GM23338 (cell line): ENCODE data around the gene KCNA2. TPM values are rescaled to one million over a fixed set of nuclear protein-coding genes. Genes with fewer than 3 reads are reported as not detected.

Experiments used
- ATAC-seq: fragments of 200-7000 bp; cut with Tn5 transposase; 3 replicates; pipeline ENCODE4 v1.9.1; 2020
- DNase-seq: peaks from one replicate; pipeline ENCODE4 v3.0.0-alpha.2; 2015; ENCODE audit warnings: low spot score
- H2AFZ ChIP-seq: fragments of 200-600 bp; sonication (generic); 2 replicates; pipeline ENCODE4 v1.8.0; 2016; ENCODE audit warnings: antibody characterized with exemption, mild to moderate bottlenecking, moderate library complexity
- H3F3A ChIP-seq: fragments of 200-600 bp; sonication (generic); replicated peaks from 2 replicates; pipeline ENCODE4 v1.8.0; 2017; ENCODE audit warnings: antibody characterized with exemption, mixed run types, low read depth
- H3K27ac ChIP-seq: fragments of 200-600 bp; sonication (generic); 2 replicates; pipeline ENCODE4 v1.6.1; 2016; ENCODE audit warnings: low read depth
- H3K27me3 ChIP-seq: fragments of 200-600 bp; sonication (generic); 2 replicates; pipeline ENCODE4 v1.8.0; 2016; ENCODE audit warnings: mild to moderate bottlenecking, mixed run types, moderate library complexity; ENCODE audit not compliant: insufficient read depth
- H3K36me3 ChIP-seq: fragments of 200-600 bp; sonication (generic); 2 replicates; pipeline ENCODE4 v1.8.0; 2016; ENCODE audit warnings: mild to moderate bottlenecking; ENCODE audit not compliant: insufficient read depth
- H3K4me1 ChIP-seq: fragments of 200-600 bp; sonication (generic); 2 replicates; pipeline ENCODE4 v1.8.0; 2016; ENCODE audit warnings: mild to moderate bottlenecking, moderate library complexity; ENCODE audit not compliant: insufficient read depth
- H3K4me2 ChIP-seq: fragments of 200-600 bp; sonication (generic); 2 replicates; pipeline ENCODE4 v1.7.1; 2017; ENCODE audit warnings: mixed run types
- H3K4me3 ChIP-seq: fragments of 200-600 bp; sonication (generic); 2 replicates; pipeline ENCODE4 v1.6.1; 2016; ENCODE audit warnings: mixed run types
- H3K79me2 ChIP-seq: fragments of 200-600 bp; sonication (generic); replicated peaks from 2 replicates; pipeline ENCODE4 v1.8.0; 2017; ENCODE audit warnings: mild to moderate bottlenecking; ENCODE audit not compliant: insufficient read depth
- H3K9me2 ChIP-seq: fragments of 200-600 bp; sonication (generic); 2 replicates; pipeline ENCODE4 v1.8.0; 2017; ENCODE audit not compliant: insufficient read depth
- H4K20me1 ChIP-seq: fragments of 200-600 bp; sonication (generic); replicated peaks from 2 replicates; pipeline ENCODE4 v1.8.0; 2017; ENCODE audit warnings: mild to moderate bottlenecking; ENCODE audit not compliant: insufficient read depth
- H3K27ac Mint-ChIP-seq: 2 replicates; pipeline ENCODE4 v1.8.0; 2020; ENCODE audit warnings: inconsistent platforms, mild to moderate bottlenecking, moderate library complexity, mixed read lengths
- H3K27me3 Mint-ChIP-seq: 3 replicates; pipeline ENCODE4 v1.8.0; 2022; ENCODE audit warnings: low read depth, mild to moderate bottlenecking, moderate library complexity, mixed read lengths, inconsistent platforms; ENCODE audit not compliant: insufficient read depth, poor library complexity
- H3K36me3 Mint-ChIP-seq: 3 replicates; pipeline ENCODE4 v1.8.0; 2021; ENCODE audit warnings: low read depth, mild to moderate bottlenecking, inconsistent platforms, moderate library complexity, mixed read lengths
- H3K4me1 Mint-ChIP-seq: 3 replicates; pipeline ENCODE4 v1.8.0; 2020; ENCODE audit warnings: mild to moderate bottlenecking, inconsistent platforms, mixed read lengths
- H3K4me3 Mint-ChIP-seq: 3 replicates; pipeline ENCODE4 v1.8.0; 2021; ENCODE audit warnings: moderate library complexity, mild to moderate bottlenecking, inconsistent platforms, mixed read lengths
- H3K9me3 Mint-ChIP-seq: 3 replicates; pipeline ENCODE4 v1.8.0; 2020; ENCODE audit warnings: moderate library complexity, mild to moderate bottlenecking, inconsistent platforms, mixed read lengths
- CREB1 ChIP-seq: fragments of 250-450 bp; sonication (Bioruptor Pico); IDR thresholded peaks from 2 replicates; pipeline ENCODE4 v1.5.0; 2020; ENCODE audit warnings: low read depth, mild to moderate bottlenecking, moderate library complexity
- ETS1 ChIP-seq: IDR thresholded peaks from 2 replicates; pipeline ENCODE4 v1.6.1; 2016; ENCODE audit warnings: antibody characterized with exemption
- EZH2 ChIP-seq: fragments of 200-600 bp; sonication (generic); IDR thresholded peaks from one replicate; pipeline ENCODE4 v1.8.0; 2017; ENCODE audit warnings: antibody characterized with exemption, mild to moderate bottlenecking, low read depth; ENCODE audit not compliant: unreplicated experiment
- EZH2phosphoT487 ChIP-seq: fragments of 200-600 bp; sonication (generic); IDR thresholded peaks from one replicate; pipeline ENCODE4 v1.8.1; 2018; ENCODE audit warnings: antibody characterized with exemption; ENCODE audit not compliant: unreplicated experiment
- JUNB ChIP-seq: IDR thresholded peaks from one replicate; pipeline ENCODE4 v1.6.1; 2016; ENCODE audit warnings: antibody characterized with exemption; ENCODE audit not compliant: unreplicated experiment
- NANOG ChIP-seq: IDR thresholded peaks from 2 replicates; pipeline ENCODE4 v1.6.1; 2016; ENCODE audit warnings: antibody characterized with exemption, borderline replicate concordance
- POLR2AphosphoS5 ChIP-seq: IDR thresholded peaks from 2 replicates; pipeline ENCODE4 v1.6.1; 2016; ENCODE audit warnings: antibody characterized with exemption, low read depth
- REST ChIP-seq: IDR thresholded peaks from one replicate; pipeline ENCODE4 v1.6.1; 2018; ENCODE audit warnings: antibody characterized with exemption; ENCODE audit not compliant: unreplicated experiment
- STAT1 ChIP-seq: IDR thresholded peaks from one replicate; pipeline ENCODE4 v1.6.1; 2016; ENCODE audit warnings: antibody characterized with exemption; ENCODE audit not compliant: unreplicated experiment
- ZNF114 ChIP-seq: fragments of 250-450 bp; sonication (Bioruptor Pico); IDR thresholded peaks from 2 replicates; pipeline ENCODE4 v1.5.0; 2020; ENCODE audit warnings: mild to moderate bottlenecking, moderate library complexity
- ZNF331 ChIP-seq: fragments of 250-450 bp; sonication (Bioruptor Pico); IDR thresholded peaks from 2 replicates; pipeline ENCODE4 v1.5.0; 2020; ENCODE audit warnings: low read depth, mild to moderate bottlenecking, moderate library complexity
- polyA plus RNA-seq: library from polyadenylated mRNA; unstranded; fragments of >200 nt; fragmentation: Nextera tagmentation; extraction: Ambion mirVana; gene quantifications from 2 replicates; pipeline ENCODE4 v1.2.1, GENCODE V29; 2016
- total RNA-seq: library from RNA; depleted of rRNA; stranded (reverse); fragments of >200 nt; shearing (Covaris generic); gene quantifications from 2 replicates; pipeline ENCODE4 v1.2.3, GENCODE V29; 2014
- TF ChIP-seq, protein P1 (sequence below), 2 experiments: fragments of 200-600 bp in 1 of 2; sonication (generic) in 1 of 2; conservative IDR thresholded peaks; 2 replicates each; pipeline versions ENCODE4 v1.5.1 to v1.6.1; 2016 to 2017; ENCODE audit warnings: antibody characterized with exemption in 2 of 2, low read depth in 2 of 2, mild to moderate bottlenecking in 2 of 2, moderate library complexity in 1 of 2
- TF ChIP-seq, protein P2 (sequence below): fragments of 250-450 bp; sonication (Bioruptor Pico); IDR thresholded peaks from 2 replicates; pipeline ENCODE4 v1.5.0; 2020; ENCODE audit warnings: mild to moderate bottlenecking, moderate library complexity

KCNA2 gene
- total and polyA plus RNA-seq, 2 experiments from 2014 or later = 0.11 to 1.5 TPM

DNA sequence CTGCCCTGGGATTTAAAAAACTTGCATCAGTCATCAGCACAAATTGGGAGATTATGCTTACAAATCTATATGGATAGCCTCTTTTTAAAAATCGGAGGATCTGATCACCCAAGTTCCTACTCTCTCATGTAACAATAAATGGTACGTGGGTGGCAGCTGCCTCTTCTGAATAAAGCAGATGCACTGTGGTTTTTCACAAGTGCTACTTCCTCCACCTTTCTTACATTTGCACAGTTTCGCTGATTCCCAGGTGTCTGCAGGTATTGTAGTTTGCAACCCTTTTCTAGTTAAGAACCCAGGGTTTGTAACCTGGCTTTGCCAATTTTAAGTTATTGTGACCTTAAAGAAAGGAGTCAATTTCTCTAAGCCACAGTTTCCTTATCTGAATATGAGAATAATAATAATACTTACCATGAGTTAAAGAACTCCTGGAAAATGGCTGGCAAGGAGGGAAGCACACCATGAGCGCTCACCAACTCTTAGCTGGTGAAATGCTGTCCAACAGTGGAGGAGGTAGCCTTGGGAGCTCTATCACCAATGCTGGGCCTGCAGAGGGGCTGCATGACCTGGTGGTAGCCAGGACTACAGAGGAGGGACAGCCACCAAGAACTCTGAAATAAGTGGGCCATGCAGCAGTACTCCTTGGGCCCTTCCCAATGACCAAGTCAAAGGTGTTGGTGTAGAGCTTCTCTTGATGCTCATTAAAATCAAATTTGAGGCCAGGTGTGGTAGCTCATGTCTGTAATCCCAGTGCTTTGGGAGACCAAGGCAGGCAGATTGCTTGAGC lies 30.2 kb upstream of the KCNA2 start:
- no peaks in the 10 kb centered on the region for H3K79me2 ChIP-seq
- TF ChIP-seq ZNF114 (CRISPR knock-in tag) (no peak), NANOG (no peak), REST (no peak), JUNB (no peak), STAT1 (no peak), EZH2 (no peak), EZH2phosphoT487 (no peak), ZNF331 (CRISPR knock-in tag) (no peak), CREB1 (CRISPR knock-in tag) (no peak), POLR2AphosphoS5 (no peak), ETS1 (no peak)
- TF ChIP-seq, protein P1, sequence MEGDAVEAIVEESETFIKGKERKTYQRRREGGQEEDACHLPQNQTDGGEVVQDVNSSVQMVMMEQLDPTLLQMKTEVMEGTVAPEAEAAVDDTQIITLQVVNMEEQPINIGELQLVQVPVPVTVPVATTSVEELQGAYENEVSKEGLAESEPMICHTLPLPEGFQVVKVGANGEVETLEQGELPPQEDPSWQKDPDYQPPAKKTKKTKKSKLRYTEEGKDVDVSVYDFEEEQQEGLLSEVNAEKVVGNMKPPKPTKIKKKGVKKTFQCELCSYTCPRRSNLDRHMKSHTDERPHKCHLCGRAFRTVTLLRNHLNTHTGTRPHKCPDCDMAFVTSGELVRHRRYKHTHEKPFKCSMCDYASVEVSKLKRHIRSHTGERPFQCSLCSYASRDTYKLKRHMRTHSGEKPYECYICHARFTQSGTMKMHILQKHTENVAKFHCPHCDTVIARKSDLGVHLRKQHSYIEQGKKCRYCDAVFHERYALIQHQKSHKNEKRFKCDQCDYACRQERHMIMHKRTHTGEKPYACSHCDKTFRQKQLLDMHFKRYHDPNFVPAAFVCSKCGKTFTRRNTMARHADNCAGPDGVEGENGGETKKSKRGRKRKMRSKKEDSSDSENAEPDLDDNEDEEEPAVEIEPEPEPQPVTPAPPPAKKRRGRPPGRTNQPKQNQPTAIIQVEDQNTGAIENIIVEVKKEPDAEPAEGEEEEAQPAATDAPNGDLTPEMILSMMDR (conservative IDR thresholded peaks at IDR 0.05; ENCODE audit: low read depth in 2 of 2) = no peak
- TF ChIP-seq, protein P2, sequence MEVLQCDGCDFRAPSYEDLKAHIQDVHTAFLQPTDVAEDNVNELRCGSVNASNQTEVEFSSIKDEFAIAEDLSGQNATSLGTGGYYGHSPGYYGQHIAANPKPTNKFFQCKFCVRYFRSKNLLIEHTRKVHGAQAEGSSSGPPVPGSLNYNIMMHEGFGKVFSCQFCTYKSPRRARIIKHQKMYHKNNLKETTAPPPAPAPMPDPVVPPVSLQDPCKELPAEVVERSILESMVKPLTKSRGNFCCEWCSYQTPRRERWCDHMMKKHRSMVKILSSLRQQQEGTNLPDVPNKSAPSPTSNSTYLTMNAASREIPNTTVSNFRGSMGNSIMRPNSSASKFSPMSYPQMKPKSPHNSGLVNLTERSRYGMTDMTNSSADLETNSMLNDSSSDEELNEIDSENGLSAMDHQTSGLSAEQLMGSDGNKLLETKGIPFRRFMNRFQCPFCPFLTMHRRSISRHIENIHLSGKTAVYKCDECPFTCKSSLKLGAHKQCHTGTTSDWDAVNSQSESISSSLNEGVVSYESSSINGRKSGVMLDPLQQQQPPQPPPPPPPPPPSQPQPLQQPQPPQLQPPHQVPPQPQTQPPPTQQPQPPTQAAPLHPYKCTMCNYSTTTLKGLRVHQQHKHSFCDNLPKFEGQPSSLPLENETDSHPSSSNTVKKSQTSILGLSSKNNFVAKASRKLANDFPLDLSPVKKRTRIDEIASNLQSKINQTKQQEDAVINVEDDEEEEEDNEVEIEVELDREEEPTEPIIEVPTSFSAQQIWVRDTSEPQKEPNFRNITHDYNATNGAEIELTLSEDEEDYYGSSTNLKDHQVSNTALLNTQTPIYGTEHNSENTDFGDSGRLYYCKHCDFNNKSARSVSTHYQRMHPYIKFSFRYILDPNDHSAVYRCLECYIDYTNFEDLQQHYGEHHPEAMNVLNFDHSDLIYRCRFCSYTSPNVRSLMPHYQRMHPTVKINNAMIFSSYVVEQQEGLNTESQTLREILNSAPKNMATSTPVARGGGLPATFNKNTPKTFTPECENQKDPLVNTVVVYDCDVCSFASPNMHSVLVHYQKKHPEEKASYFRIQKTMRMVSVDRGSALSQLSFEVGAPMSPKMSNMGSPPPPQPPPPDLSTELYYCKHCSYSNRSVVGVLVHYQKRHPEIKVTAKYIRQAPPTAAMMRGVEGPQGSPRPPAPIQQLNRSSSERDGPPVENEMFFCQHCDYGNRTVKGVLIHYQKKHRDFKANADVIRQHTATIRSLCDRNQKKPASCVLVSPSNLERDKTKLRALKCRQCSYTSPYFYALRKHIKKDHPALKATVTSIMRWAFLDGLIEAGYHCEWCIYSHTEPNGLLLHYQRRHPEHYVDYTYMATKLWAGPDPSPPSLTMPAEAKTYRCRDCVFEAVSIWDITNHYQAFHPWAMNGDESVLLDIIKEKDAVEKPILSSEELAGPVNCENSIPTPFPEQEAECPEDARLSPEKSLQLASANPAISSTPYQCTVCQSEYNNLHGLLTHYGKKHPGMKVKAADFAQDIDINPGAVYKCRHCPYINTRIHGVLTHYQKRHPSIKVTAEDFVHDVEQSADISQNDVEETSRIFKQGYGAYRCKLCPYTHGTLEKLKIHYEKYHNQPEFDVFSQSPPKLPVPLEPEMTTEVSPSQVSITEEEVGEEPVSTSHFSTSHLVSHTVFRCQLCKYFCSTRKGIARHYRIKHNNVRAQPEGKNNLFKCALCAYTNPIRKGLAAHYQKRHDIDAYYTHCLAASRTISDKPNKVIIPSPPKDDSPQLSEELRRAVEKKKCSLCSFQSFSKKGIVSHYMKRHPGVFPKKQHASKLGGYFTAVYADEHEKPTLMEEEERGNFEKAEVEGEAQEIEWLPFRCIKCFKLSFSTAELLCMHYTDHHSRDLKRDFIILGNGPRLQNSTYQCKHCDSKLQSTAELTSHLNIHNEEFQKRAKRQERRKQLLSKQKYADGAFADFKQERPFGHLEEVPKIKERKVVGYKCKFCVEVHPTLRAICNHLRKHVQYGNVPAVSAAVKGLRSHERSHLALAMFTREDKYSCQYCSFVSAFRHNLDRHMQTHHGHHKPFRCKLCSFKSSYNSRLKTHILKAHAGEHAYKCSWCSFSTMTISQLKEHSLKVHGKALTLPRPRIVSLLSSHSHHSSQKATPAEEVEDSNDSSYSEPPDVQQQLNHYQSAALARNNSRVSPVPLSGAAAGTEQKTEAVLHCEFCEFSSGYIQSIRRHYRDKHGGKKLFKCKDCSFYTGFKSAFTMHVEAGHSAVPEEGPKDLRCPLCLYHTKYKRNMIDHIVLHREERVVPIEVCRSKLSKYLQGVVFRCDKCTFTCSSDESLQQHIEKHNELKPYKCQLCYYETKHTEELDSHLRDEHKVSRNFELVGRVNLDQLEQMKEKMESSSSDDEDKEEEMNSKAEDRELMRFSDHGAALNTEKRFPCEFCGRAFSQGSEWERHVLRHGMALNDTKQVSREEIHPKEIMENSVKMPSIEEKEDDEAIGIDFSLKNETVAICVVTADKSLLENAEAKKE = no peak
- no peaks in the 10 kb centered on the region for H3K9me3 Mint-ChIP-seq
- ATAC-seq (no peak), DNase-seq (no peak)
- no peaks in the 10 kb centered on the region for H3K36me3 ChIP-seq
- H3K27me3 Mint-ChIP-seq = peaks cover 7% of the 10 kb centered on the region
- H3K4me3 ChIP-seq = no peak overlapping the region
- 0 out of 2 replicates have a peak, but pooled peaks cover 3% of the 10 kb centered on the region for H3K27me3 ChIP-seq
- no peak overlapping the region for H2AFZ ChIP-seq
- no peak overlapping the region for H3K27ac Mint-ChIP-seq
- no peaks in the 10 kb centered on the region for H3K4me1 ChIP-seq
- no peaks in the 10 kb centered on the region for H3K9me2 ChIP-seq
- no peaks in the 10 kb centered on the region for H3K4me1 Mint-ChIP-seq
- no peaks in the 10 kb centered on the region for H3K36me3 Mint-ChIP-seq
- H3K27ac ChIP-seq = no peak overlapping the region
- H3K4me2 ChIP-seq = no peak overlapping the region
- no peak overlapping the region for H3K4me3 Mint-ChIP-seq
- no peaks in the 10 kb centered on the region for H3F3A ChIP-seq
- no peaks in the 10 kb centered on the region for H4K20me1 ChIP-seq
